ENCODE results near the gene PLCD1. TPM values are rescaled to one million over a fixed set of nuclear protein-coding genes. Genes with fewer than 3 reads are reported as not detected.

The PLCD1 gene
- total RNA-seq, 2 donors from 2014 or later: 7.9 to 12.2 TPM

GRCh38 chr3:37987315-37987697, 42.1 kb downstream of the PLCD1 start:
- Histone ChIP-seq H3K27me3 (no peaks in the 10 kb centered on the region), H3K9me3 (no peaks in the 10 kb centered on the region), H3K27ac (peak overlapping the region; percentile 70 to 85 (median 81)), H3K4me1 (peaks cover 35% of the 10 kb centered on the region), H3K36me3 (replicated peaks in 1 of 2; ENCODE audit: insufficient read depth in 1 of 2, low read depth in 2 of 2) (no peaks in the 10 kb centered on the region), H3K4me3 (no peak overlapping the region)
- intact Hi-C loops (cut with DNase I): no loop called here
- TF ChIP-seq CTCF (IDR thresholded peaks at IDR 0.05) (no peak), POLR2A (IDR thresholded peaks at IDR 0.05) (no peak)
- WGBS, 2 donors: 17 to 27% methylated on average over 1 to 2 of the region's 2 CpGs
- ATAC-seq (peak; percentile 23), DNase-seq (peak in 3 of 4 donors; percentile 62 to 67 (median 67))

- no peaks in the 10 kb centered on the region for H3K27me3 ChIP-seq
- DNase-seq (peak; percentile 94 to 98 (median 97)), ATAC-seq (peak; percentile 92)
- H3K36me3 ChIP-seq (replicated peaks in 1 of 2; ENCODE audit: insufficient read depth in 1 of 2, low read depth in 2 of 2): no peaks in the 10 kb centered on the region
- H3K4me1 ChIP-seq: peaks cover 34% of the 10 kb centered on the region
- 38 to 41% methylated on average over 10 to 12 of the region's 12 CpGs for WGBS, 2 donors
- intact Hi-C loops (cut with DNase I): no loop called here
- H3K4me3 ChIP-seq: no peak overlapping the region
- peak overlapping the region; percentile 70 to 85 (median 81) for H3K27ac ChIP-seq
- peak in 2 of 7 experiments; percentile 7 for TF ChIP-seq CTCF (IDR thresholded peaks at IDR 0.05)
- TF ChIP-seq POLR2A (IDR thresholded peaks at IDR 0.05): peak in 2 of 3 donors; percentile 24 to 38
- H3K9me3 ChIP-seq: no peaks in the 10 kb centered on the region
Observed at GRCh38 chr3:37986479-37987314, 42.7 kb downstream of the PLCD1 start.

- peak; percentile 90 to 96 (median 96) for DNase-seq
- Histone ChIP-seq H3K27me3 (no peaks in the 10 kb centered on the region), H3K36me3 (replicated peaks in 1 of 2; ENCODE audit: insufficient read depth in 1 of 2, low read depth in 2 of 2) (no peaks in the 10 kb centered on the region), H3K9me3 (no peaks in the 10 kb centered on the region), H3K4me1 (peaks cover 34% of the 10 kb centered on the region), H3K4me3 (no peak overlapping the region), H3K27ac (peak overlapping the region; percentile 70 to 85 (median 81))
- no peak for TF ChIP-seq POLR2A (IDR thresholded peaks at IDR 0.05)
- peak in 4 of 7 experiments; percentile 8 to 24 (median 10) for TF ChIP-seq CTCF (IDR thresholded peaks at IDR 0.05)
- peak; percentile 83 for ATAC-seq
- 39 to 43% methylated on average over 7 to 8 of the region's 8 CpGs for WGBS, 2 donors
- intact Hi-C loops (cut with DNase I): no loop called here
Observed at GRCh38 chr3:37985637-37986320, 43.7 kb downstream of the PLCD1 start.

GRCh38 chr3:37984596-37984995, 44.8 kb downstream of the PLCD1 start:
- intact Hi-C loops (cut with DNase I): no loop called here
- no peak for DNase-seq
- 85 to 93% methylated on average over 7 of the region's 7 CpGs for WGBS, 2 donors

More at GRCh38 chr3:37984596-37984995, 44.8 kb downstream of the PLCD1 start:
- Histone ChIP-seq H3K27me3 (no peaks in the 10 kb centered on the region), H3K4me1 (peaks cover 34% of the 10 kb centered on the region), H3K36me3 (replicated peaks in 1 of 2; ENCODE audit: insufficient read depth in 1 of 2, low read depth in 2 of 2) (no peaks in the 10 kb centered on the region), H3K4me3 (no peak overlapping the region), H3K9me3 (no peaks in the 10 kb centered on the region), H3K27ac (peak overlapping the region; percentile 70 to 85 (median 81))
- no peak for ATAC-seq
- TF ChIP-seq POLR2A (IDR thresholded peaks at IDR 0.05) (no peak), CTCF (IDR thresholded peaks at IDR 0.05) (no peak)

All from body of pancreas (tissue), 4 donors.